Lung (tissue), 12 donors: ENCODE data around the gene ATP2B2. TPM values are rescaled to one million over a fixed set of nuclear protein-coding genes. Genes with fewer than 3 reads are reported as not detected.
A peak's percentile ranks its signal among the peaks of the same experiment; 100 is the strongest.

Source experiments
- ATAC-seq: fragments of 200-7000 bp; cut with Tn5 transposase; one replicate; pipeline ENCODE4 v1.9.1; 2020; ENCODE audit warnings: moderate number of reproducible peaks; ENCODE audit not compliant: insufficient read depth, low FRiP score
- DNase-seq, 3 donors: peaks; one replicate each; pipeline ENCODE4 v3.0.0-alpha.2; 2013 to 2017
- H3K27ac ChIP-seq, 2 donors: one replicate each; pipeline ENCODE4 v1.5.1; 2013; ENCODE audit warnings: mild to moderate bottlenecking in 2 of 2, moderate library complexity in 2 of 2, control low read depth in 1 of 2, inconsistent platforms in 1 of 2, low read depth in 1 of 2, low read length in 1 of 2
- H3K27me3 ChIP-seq, 3 donors: one replicate each; pipeline ENCODE4 v1.5.1; 2013; ENCODE audit warnings: low read length in 2 of 3; ENCODE audit not compliant: control insufficient read depth in 3 of 3, insufficient read depth in 3 of 3
- H3K36me3 ChIP-seq, 4 donors: one replicate each; pipeline ENCODE4 v1.5.1; 2013; ENCODE audit warnings: low read length in 4 of 4, mild to moderate bottlenecking in 1 of 4, moderate library complexity in 1 of 4; ENCODE audit not compliant: control insufficient read depth in 4 of 4, insufficient read depth in 4 of 4
- H3K4me1 ChIP-seq, 5 donors: one replicate each; pipeline ENCODE4 v1.5.1; 2013; ENCODE audit warnings: low read length in 5 of 5, mild to moderate bottlenecking in 2 of 5, moderate library complexity in 1 of 5; ENCODE audit not compliant: control insufficient read depth in 5 of 5, insufficient read depth in 5 of 5
- H3K4me3 ChIP-seq: one replicate; pipeline ENCODE4 v1.5.1; 2013; ENCODE audit warnings: mild to moderate bottlenecking, control low read depth, moderate library complexity
- H3K9ac ChIP-seq, 2 donors: one replicate each; pipeline ENCODE4 v1.5.1; 2013; ENCODE audit warnings: low read length in 2 of 2, control low read depth in 1 of 2; ENCODE audit not compliant: insufficient read depth in 1 of 2
- H3K9me3 ChIP-seq, 4 donors: one replicate each; pipeline ENCODE4 v1.5.1; 2013; ENCODE audit warnings: low read length in 3 of 4, mild to moderate bottlenecking in 1 of 4, moderate library complexity in 1 of 4; ENCODE audit not compliant: control insufficient read depth in 4 of 4, insufficient read depth in 3 of 4
- CTCF ChIP-seq: IDR thresholded peaks from 2 replicates; pipeline ENCODE4 v1.5.1; 2012; ENCODE audit warnings: mild to moderate bottlenecking; ENCODE audit errors: control extremely low read depth, extremely low read depth
- WGBS, 2 donors: extraction: QIAGEN DNeasy Blood & Tissue Kit; methylation state at CpG; one replicate each; pipeline ENCODE4 v1.1.7; 2013; 5-methylcytosine and 5-hydroxymethylcytosine counted together
- polyA plus RNA-seq, 2 donors: library from polyadenylated mRNA; stranded (reverse); fragments of 200-250 nt; gene quantifications; one replicate each; pipeline ENCODE4 v1.2.1, GENCODE V29; 2013
- total RNA-seq, 2 donors: library from RNA; depleted of rRNA in 1 of 2; stranded (reverse); fragments of >200 nt in 1 of 2; gene quantifications; one replicate each; pipeline ENCODE4 v1.2.1, GENCODE V29; 2014 to 2021
- donor health status: control.
- donor health status: control.
- donor health status: Bipolar disorder and iron deficiency.
- donor health status: healthy.
- donor health status: DM: yes; HTN: yes; CAD: no.

Gene ATP2B2
- total and polyA plus RNA-seq, 4 donors = 0.06 TPM; not detected in 3

- no peaks in the 10 kb centered on the region for H3K4me1 ChIP-seq
- WGBS, 2 donors = 77 to 93% methylated on average over 3 of the region's 3 CpGs
- no peak for TF ChIP-seq CTCF
- no peaks in the 10 kb centered on the region for H3K9me3 ChIP-seq
- H3K36me3 ChIP-seq = no peaks in the 10 kb centered on the region
- H3K4me3 ChIP-seq = no peak overlapping the region
- H3K9ac ChIP-seq = no peak overlapping the region
- DNase-seq = peak in 1 of 3 donors; percentile 3
- H3K27ac ChIP-seq = no peak overlapping the region
- ATAC-seq = no peak
- H3K27me3 ChIP-seq = peaks cover 0 to 18% (median 0%) of the 10 kb centered on the region in 3 donors
Measured at GRCh38 chr3:10522646-10523303, 17.4 kb upstream of the ATP2B2 start.

GRCh38 chr3:10521772-10522441 lies 16.5 kb upstream of the ATP2B2 start:
- Histone ChIP-seq H3K4me1 (peaks cover 0 to 7% (median 0%) of the 10 kb centered on the region in 5 donors), H3K27me3 (peaks cover 0 to 18% (median 0%) of the 10 kb centered on the region in 3 donors), H3K36me3 (no peaks in the 10 kb centered on the region), H3K4me3 (no peak overlapping the region), H3K9ac (no peak overlapping the region), H3K9me3 (peaks cover 0 to 2% (median 0%) of the 10 kb centered on the region in 4 donors), H3K27ac (no peak overlapping the region)
- no peak for ATAC-seq
- no peak for TF ChIP-seq CTCF
- 63 to 84% methylated on average over 6 of the region's 6 CpGs for WGBS, 2 donors
- peak in 1 of 3 donors; percentile 3 for DNase-seq

- Histone ChIP-seq H3K4me1 (peaks cover 0 to 7% (median 0%) of the 10 kb centered on the region in 5 donors), H3K9me3 (peaks cover 0 to 2% (median 0%) of the 10 kb centered on the region in 4 donors), H3K36me3 (no peaks in the 10 kb centered on the region), H3K27me3 (peaks cover 0 to 18% (median 0%) of the 10 kb centered on the region in 3 donors), H3K9ac (no peak overlapping the region), H3K4me3 (no peak overlapping the region), H3K27ac (no peak overlapping the region)
- no peak for TF ChIP-seq CTCF
- ATAC-seq (no peak), DNase-seq (peak in 1 of 3 donors; percentile 4)
- 79 to 91% methylated on average over 4 of the region's 4 CpGs for WGBS, 2 donors
Measured at GRCh38 chr3:10520072-10520471, 14.7 kb upstream of the ATP2B2 start.
